ENCODE measurements around the gene ACVR1.

DNA sequence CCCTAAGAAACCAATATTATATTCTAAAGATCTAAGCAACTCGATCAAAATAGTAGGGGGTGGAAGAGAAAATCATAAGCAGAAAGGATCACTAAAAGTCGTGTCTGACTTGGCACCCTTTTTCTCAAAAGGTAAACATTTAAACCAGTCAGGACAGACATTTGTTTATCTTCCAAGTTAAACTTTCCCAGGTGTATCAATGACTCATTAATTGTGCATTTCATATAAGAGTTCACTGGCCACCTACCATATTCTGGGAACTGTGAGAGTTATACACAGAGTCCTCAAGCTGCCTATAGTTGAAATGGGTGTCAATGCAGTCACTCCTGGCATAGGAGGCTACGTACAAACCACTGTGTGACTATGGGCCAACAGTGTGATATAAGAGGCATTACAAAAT lies 4.8 kb upstream of the ACVR1 start:
- TF ChIP-seq, protein P1, sequence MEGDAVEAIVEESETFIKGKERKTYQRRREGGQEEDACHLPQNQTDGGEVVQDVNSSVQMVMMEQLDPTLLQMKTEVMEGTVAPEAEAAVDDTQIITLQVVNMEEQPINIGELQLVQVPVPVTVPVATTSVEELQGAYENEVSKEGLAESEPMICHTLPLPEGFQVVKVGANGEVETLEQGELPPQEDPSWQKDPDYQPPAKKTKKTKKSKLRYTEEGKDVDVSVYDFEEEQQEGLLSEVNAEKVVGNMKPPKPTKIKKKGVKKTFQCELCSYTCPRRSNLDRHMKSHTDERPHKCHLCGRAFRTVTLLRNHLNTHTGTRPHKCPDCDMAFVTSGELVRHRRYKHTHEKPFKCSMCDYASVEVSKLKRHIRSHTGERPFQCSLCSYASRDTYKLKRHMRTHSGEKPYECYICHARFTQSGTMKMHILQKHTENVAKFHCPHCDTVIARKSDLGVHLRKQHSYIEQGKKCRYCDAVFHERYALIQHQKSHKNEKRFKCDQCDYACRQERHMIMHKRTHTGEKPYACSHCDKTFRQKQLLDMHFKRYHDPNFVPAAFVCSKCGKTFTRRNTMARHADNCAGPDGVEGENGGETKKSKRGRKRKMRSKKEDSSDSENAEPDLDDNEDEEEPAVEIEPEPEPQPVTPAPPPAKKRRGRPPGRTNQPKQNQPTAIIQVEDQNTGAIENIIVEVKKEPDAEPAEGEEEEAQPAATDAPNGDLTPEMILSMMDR (IDR thresholded peaks at IDR 0.05), result no peak
- TF ChIP-seq EP300 (IDR thresholded peaks at IDR 0.05), result no peak
- no peak for TF ChIP-seq POLR2A (IDR thresholded peaks at IDR 0.05)
